PC-3 (cell line): ENCODE results near the gene KRTAP5-3. TPM values are rescaled to one million over a fixed set of nuclear protein-coding genes. Genes with fewer than 3 reads are reported as not detected.

Source experiments
- ATAC-seq: fragments of 200-7000 bp; cut with Tn5 transposase; 2 replicates; pipeline ENCODE4 v1.9.1; 2020; ENCODE audit warnings: mild to moderate bottlenecking, moderate library complexity
- BruUV-seq: library from RNA; stranded (reverse); fragments of 400-500 nt; replicated peaks from 2 replicates; lab custom pipeline; 2021; lab: Mats Ljungman, UMichigan
- CTCF ChIA-PET: fragments of 300-600 bp; sonication (Branson Sonifier 250); formaldehyde crosslinking; loops from one replicate; lab custom pipeline; 2022; ENCODE audit warnings: antibody characterized with exemption; lab: Charles Lee
- POLR2A ChIA-PET: fragments of 300-600 bp; sonication (Branson Sonifier 250); formaldehyde crosslinking; loops from one replicate; lab custom pipeline; 2022; ENCODE audit warnings: antibody characterized with exemption; ENCODE audit not compliant: unreplicated experiment; lab: Charles Lee
- DNase-seq: peaks from one replicate; pipeline ENCODE4 v3.0.0-alpha.2; 2015
- H2AFZ ChIP-seq: fragments of 300-600 bp; sonication (generic); 2 replicates; pipeline ENCODE4 v1.6.0; 2016; ENCODE audit warnings: antibody characterized with exemption, low read length
- H3F3A ChIP-seq: fragments of 300-600 bp; sonication (generic); one replicate; pipeline ENCODE4 v1.6.0; 2017; ENCODE audit warnings: antibody characterized with exemption, low read length, control low read depth, mild to moderate bottlenecking; ENCODE audit not compliant: unreplicated experiment
- H3K27ac ChIP-seq: fragments of 300-600 bp; sonication (generic); 2 replicates; pipeline ENCODE4 v1.5.1; 2016; ENCODE audit warnings: mild to moderate bottlenecking, low read length
- H3K27me3 ChIP-seq: fragments of 300-600 bp; sonication (generic); 2 replicates; pipeline ENCODE4 v1.6.1; 2016; ENCODE audit warnings: low read length, mixed read lengths
- H3K36me3 ChIP-seq: fragments of 300-600 bp; sonication (generic); 2 replicates; pipeline ENCODE4 v1.6.1; 2016; ENCODE audit warnings: low read depth, mixed run types, low read length, mixed read lengths
- H3K4me1 ChIP-seq: fragments of 300-600 bp; sonication (generic); 2 replicates; pipeline ENCODE4 v1.5.1; 2016; ENCODE audit warnings: low read length; ENCODE audit not compliant: insufficient read depth
- H3K4me2 ChIP-seq: fragments of 300-600 bp; sonication (generic); 2 replicates; pipeline ENCODE4 v1.6.0; 2016; ENCODE audit warnings: low read length
- H3K4me3 ChIP-seq: fragments of 300-600 bp; sonication (generic); 2 replicates; pipeline ENCODE4 v1.5.1; 2016; ENCODE audit warnings: mild to moderate bottlenecking, low read length, mixed read lengths
- H3K79me2 ChIP-seq: fragments of 300-600 bp; sonication (generic); 2 replicates; pipeline ENCODE4 v1.6.1; 2017; ENCODE audit warnings: low read length, mixed read lengths
- H3K9ac ChIP-seq: fragments of 300-600 bp; sonication (generic); 2 replicates; pipeline ENCODE4 v1.6.0; 2016; ENCODE audit warnings: mild to moderate bottlenecking, low read length
- H3K9me2 ChIP-seq: fragments of 300-600 bp; sonication (generic); replicated peaks from 2 replicates; pipeline ENCODE4 v1.6.1; 2016; ENCODE audit warnings: mixed run types, low read length, mixed read lengths
- H3K9me3 ChIP-seq: fragments of 300-600 bp; sonication (generic); 2 replicates; pipeline ENCODE4 v1.6.1; 2016; ENCODE audit warnings: low read length, mixed read lengths
- H4K20me1 ChIP-seq: fragments of 300-600 bp; sonication (generic); 2 replicates; pipeline ENCODE4 v1.6.1; 2016; ENCODE audit warnings: low read length, mixed read lengths
- EZH2 ChIP-seq: fragments of 300-600 bp; sonication (generic); IDR thresholded peaks from one replicate; pipeline ENCODE4 v1.6.1; 2017; ENCODE audit warnings: antibody characterized with exemption, mild to moderate bottlenecking, low read length; ENCODE audit not compliant: unreplicated experiment
- EZH2phosphoT487 ChIP-seq: fragments of 300-600 bp; sonication (generic); IDR thresholded peaks from 2 replicates; pipeline ENCODE4 v1.6.1; 2018; ENCODE audit warnings: mild to moderate bottlenecking, antibody characterized with exemption, low read length, borderline replicate concordance
- intact Hi-C: fragments of 100-400 bp; cut with micrococcal nuclease; formaldehyde crosslinking; loops from 2 replicates; pipeline ENCODE4 v1.9.0; 2023
- total RNA-seq: library from RNA; depleted of rRNA; stranded (reverse); fragments of >200 nt; gene quantifications from 2 replicates; pipeline ENCODE4 v1.2.3, GENCODE V29; 2014
- TF ChIP-seq, protein P1 (sequence below): fragments of 300-600 bp; sonication (generic); conservative IDR thresholded peaks from 2 replicates; pipeline ENCODE4 v1.5.1; 2017; ENCODE audit warnings: antibody characterized with exemption, low read depth, mild to moderate bottlenecking, low read length

The KRTAP5-3 gene
- total RNA-seq, 1 experiment from 2014 or later, result not detected

DNA sequence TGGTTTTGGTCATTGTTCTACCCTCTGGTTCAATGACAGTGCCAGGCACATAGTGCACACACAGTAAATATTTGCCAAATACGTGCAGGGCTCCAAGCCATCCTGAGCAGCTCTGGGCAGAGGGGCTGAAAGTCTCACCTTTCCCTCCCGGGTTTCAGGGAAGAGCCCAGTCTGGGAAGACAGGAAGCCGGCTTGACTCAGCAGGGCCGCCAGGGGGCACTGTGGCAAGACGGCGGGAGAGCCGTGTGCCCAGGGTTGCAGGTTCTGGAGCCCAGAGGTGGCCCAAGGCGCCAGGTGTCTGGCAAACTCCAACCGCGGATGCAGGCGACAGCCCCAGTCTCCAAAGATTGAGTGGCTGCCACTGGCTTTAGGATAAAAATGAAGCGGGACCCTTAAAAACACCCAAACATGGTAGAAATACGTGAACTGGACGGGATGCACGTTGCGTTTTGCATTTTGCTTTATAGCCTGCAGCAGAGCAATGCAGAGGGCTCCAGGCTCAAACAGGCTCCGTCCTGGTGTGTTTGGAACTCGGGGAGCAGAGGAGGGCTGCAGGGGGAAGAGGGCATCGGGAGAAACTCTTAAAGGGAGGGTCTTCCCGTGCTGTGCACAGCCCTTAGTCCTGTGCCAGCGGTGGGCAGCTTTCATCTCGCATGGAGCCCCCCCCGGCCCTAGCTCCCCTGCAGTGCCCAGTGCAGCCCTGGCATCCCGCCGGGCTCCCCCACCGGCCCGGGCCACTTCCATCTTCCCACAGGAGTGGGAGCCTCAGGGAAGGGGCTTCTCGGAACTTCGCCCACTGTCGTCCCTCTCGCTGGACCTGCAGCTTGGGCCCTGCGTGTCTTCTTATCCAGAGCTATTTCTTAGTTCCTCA lies 32.0 kb upstream of the KRTAP5-3 start:
- no peak overlapping the region for H3K4me2 ChIP-seq
- peaks cover 14% of the 10 kb centered on the region; the same call in 1 of the 2 replicates for H3K27me3 ChIP-seq
- peak; percentile 65 for DNase-seq
- H3K4me3 ChIP-seq, result no peak overlapping the region
- H3K9me3 ChIP-seq, result no peaks in the 10 kb centered on the region
- H3K9ac ChIP-seq, result no peak overlapping the region
- CTCF ChIA-PET, result interaction anchor here (0.5 to 2.0 kb wide), 5 partner anchors 9 to 152 kb away, joined by 3 to 9 read pairs (median 3); no protein-coding TSS in a partner anchor
- H3K36me3 ChIP-seq, result no peaks in the 10 kb centered on the region
- TF ChIP-seq EZH2phosphoT487, result no peak
- TF ChIP-seq, protein P1, sequence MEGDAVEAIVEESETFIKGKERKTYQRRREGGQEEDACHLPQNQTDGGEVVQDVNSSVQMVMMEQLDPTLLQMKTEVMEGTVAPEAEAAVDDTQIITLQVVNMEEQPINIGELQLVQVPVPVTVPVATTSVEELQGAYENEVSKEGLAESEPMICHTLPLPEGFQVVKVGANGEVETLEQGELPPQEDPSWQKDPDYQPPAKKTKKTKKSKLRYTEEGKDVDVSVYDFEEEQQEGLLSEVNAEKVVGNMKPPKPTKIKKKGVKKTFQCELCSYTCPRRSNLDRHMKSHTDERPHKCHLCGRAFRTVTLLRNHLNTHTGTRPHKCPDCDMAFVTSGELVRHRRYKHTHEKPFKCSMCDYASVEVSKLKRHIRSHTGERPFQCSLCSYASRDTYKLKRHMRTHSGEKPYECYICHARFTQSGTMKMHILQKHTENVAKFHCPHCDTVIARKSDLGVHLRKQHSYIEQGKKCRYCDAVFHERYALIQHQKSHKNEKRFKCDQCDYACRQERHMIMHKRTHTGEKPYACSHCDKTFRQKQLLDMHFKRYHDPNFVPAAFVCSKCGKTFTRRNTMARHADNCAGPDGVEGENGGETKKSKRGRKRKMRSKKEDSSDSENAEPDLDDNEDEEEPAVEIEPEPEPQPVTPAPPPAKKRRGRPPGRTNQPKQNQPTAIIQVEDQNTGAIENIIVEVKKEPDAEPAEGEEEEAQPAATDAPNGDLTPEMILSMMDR, result peak; percentile 87
- H3K27ac ChIP-seq, result no peak overlapping the region
- no peak overlapping the region for H2AFZ ChIP-seq
- H3F3A ChIP-seq, result no peaks in the 10 kb centered on the region
- no peaks in the 10 kb centered on the region for H3K4me1 ChIP-seq
- BruUV-seq, result no TSS peak
- no peaks in the 10 kb centered on the region for H3K79me2 ChIP-seq
- no peaks in the 10 kb centered on the region for H3K9me2 ChIP-seq
- POLR2A ChIA-PET, result no interaction called here
- peak; percentile 80 for ATAC-seq
- H4K20me1 ChIP-seq, result no peaks in the 10 kb centered on the region
- intact Hi-C loops, result no loop called here

DNA sequence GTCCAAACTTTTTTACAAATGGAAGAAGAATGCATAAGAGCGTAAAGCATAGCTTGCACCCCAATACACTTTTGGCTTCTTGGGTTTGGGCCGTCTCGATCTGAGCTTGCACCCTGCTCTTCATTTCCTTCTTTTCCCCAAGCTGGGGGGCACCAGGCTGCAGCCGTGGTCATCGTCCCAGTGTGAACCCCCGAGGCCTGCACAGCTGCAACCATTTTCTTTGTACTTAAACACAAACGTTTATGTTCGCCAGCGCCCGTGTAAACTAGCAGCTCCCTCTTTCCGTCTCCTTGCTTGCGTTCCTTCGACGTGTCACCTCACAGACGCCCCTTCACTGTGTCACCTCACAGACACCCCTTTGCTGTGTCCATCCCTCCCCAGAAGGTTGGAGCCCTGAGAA lies 31.4 kb upstream of the KRTAP5-3 start:
- intact Hi-C loops, result no loop called here
- Histone ChIP-seq H3K27ac (no peak overlapping the region), H3K4me2 (no peak overlapping the region)

More for the DNA sequence above, 31.4 kb upstream of the KRTAP5-3 start:
- Histone ChIP-seq H3F3A (no peaks in the 10 kb centered on the region), H3K4me1 (no peaks in the 10 kb centered on the region), H3K36me3 (no peaks in the 10 kb centered on the region), H3K4me3 (no peak overlapping the region), H3K27me3 (peaks cover 15% of the 10 kb centered on the region; the same call in 1 of the 2 replicates), H4K20me1 (no peaks in the 10 kb centered on the region), H3K9me3 (no peaks in the 10 kb centered on the region), H3K9me2 (no peaks in the 10 kb centered on the region), H2AFZ (no peak overlapping the region), H3K9ac (no peak overlapping the region), H3K79me2 (no peaks in the 10 kb centered on the region)
- no peak for ATAC-seq
- no TSS peak for BruUV-seq
- POLR2A ChIA-PET, result no interaction called here
- no peak for DNase-seq
- TF ChIP-seq EZH2phosphoT487 (no peak), EZH2 (no peak)
- TF ChIP-seq, protein P1, result no peak
- CTCF ChIA-PET, result interaction anchor here (1.0 to 2.0 kb wide), 2 partner anchors 12 to 13 kb away, joined by 3 to 9 read pairs; no protein-coding TSS in a partner anchor
